GOT3 (cell line): Measurements from ENCODE around the gene HOXB1.

Source experiments
- DNase-seq: peaks from one replicate; lab custom pipeline; 2025; ENCODE audit warnings: mixed read lengths; lab: John Stamatoyannopoulos, UW

HOXB1 gene

GRCh38 chr17:48530887-48531272 lies at the start of gene HOXB1:
HOXB1 (minus strand) TSS chr17:48531011; CDS start chr17:48530904, 107 bp downstream.
- no peak for DNase-seq

GRCh38 chr17:48579760-48580554 lies 49.1 kb upstream of the HOXB1 start:
- DNase-seq, result no peak

GRCh38 chr17:48579471-48579759 lies 48.6 kb upstream of the HOXB1 start:
- DNase-seq, result no peak

- DNase-seq, result no peak
Observed at GRCh38 chr17:48578616-48579470, 48.0 kb upstream of the HOXB1 start.

GRCh38 chr17:48577946-48578615 lies 47.3 kb upstream of the HOXB1 start, which contains the start of gene HOXB4:
HOXB4 (minus strand) TSS chr17:48578350; CDS start chr17:48578319, 31 bp downstream.
- DNase-seq, result no peak

GRCh38 chr17:48577330-48577945 lies 46.6 kb upstream of the HOXB1 start:
- no peak for DNase-seq

GRCh38 chr17:48576479-48577309 lies 45.9 kb upstream of the HOXB1 start:
- no peak for DNase-seq

GRCh38 chr17:48575673-48576478 lies 45.1 kb upstream of the HOXB1 start:
- DNase-seq, result no peak

- DNase-seq, result no peak
Observed at GRCh38 chr17:48575066-48575582, 44.3 kb upstream of the HOXB1 start.

GRCh38 chr17:48574505-48575065 lies 43.8 kb upstream of the HOXB1 start:
- no peak for DNase-seq

GRCh38 chr17:48571826-48572417 lies 41.1 kb upstream of the HOXB1 start:
- DNase-seq, result no peak

GRCh38 chr17:48571024-48571818 lies 40.4 kb upstream of the HOXB1 start:
- DNase-seq, result no peak

- DNase-seq, result no peak
Observed at GRCh38 chr17:48570325-48571023, 39.7 kb upstream of the HOXB1 start.

GRCh38 chr17:48569674-48570324 lies 39.0 kb upstream of the HOXB1 start:
- no peak for DNase-seq

- DNase-seq, result no peak
Observed at GRCh38 chr17:48569240-48569582, 38.4 kb upstream of the HOXB1 start.

GRCh38 chr17:48568499-48569239 lies 37.9 kb upstream of the HOXB1 start:
- DNase-seq, result no peak
